K562 (cell line): ENCODE data around the gene TMEM132D. TPM values are rescaled to one million over a fixed set of nuclear protein-coding genes. Genes with fewer than 3 reads are reported as not detected.

Experiments
- ATAC-seq: fragments of 200-7000 bp; cut with Tn5 transposase; 3 replicates; pipeline ENCODE4 v1.9.1; 2020; ENCODE audit warnings: moderate library complexity
- BruUV-seq: library from RNA; stranded (reverse); fragments of 400-500 nt; replicated peaks from 2 replicates; lab custom pipeline; 2021; lab: Mats Ljungman, UMichigan
- CTCF ChIA-PET: fragments of 300-600 bp; formaldehyde crosslinking; extraction: SDS; loops from one replicate; lab custom pipeline; 2021; ENCODE audit warnings: low intra/inter-chr PET ratio; lab: Yijun Ruan, JAX
- POLR2A ChIA-PET: fragments of 300-600, 350-650 bp; sonication (Branson Sonifier 250); formaldehyde crosslinking; extraction: SDS; loops from one replicate; lab custom pipeline; 2021; ENCODE audit warnings: antibody characterized with exemption, inconsistent platforms; lab: Yijun Ruan, JAX
- DNase-seq, 4 experiments: peaks; one replicate each; pipeline versions ENCODE4 v3.0.0 to v3.0.0-alpha.2; 2011 to 2018; ENCODE audit warnings: low spot score in 3 of 4, mixed read lengths in 3 of 4; ENCODE audit errors: extremely low read depth in 1 of 4
- FAIRE-seq: peaks from 2 replicates; lab custom pipeline; 2011; peaks lifted over from hg19 to GRCh38; lab: Jason Lieb, UNC
- H2AFZ ChIP-seq: 2 replicates; pipeline ENCODE4 v1.6.0; 2011; ENCODE audit warnings: low read depth, low read length, control low read depth, inconsistent platforms
- H3K27ac ChIP-seq: fragments of 200-600 bp; 3 replicates; pipeline ENCODE4 v1.8.0; 2011; ENCODE audit warnings: low read depth, mild to moderate bottlenecking, control low read depth, inconsistent platforms, low read length, moderate library complexity, mixed read lengths; ENCODE audit errors: extremely low read depth
- H3K27me3 ChIP-seq, 2 experiments: fragments of 300-600 bp in 1 of 2; 2 replicates in 1 of 2; 3 replicates in 1 of 2; pipeline versions ENCODE4 v1.6.0 to v1.8.0; 2011; ENCODE audit warnings: inconsistent platforms in 2 of 2, low read length in 2 of 2, mild to moderate bottlenecking in 1 of 2, mixed read lengths in 1 of 2, moderate library complexity in 1 of 2; ENCODE audit not compliant: control insufficient read depth in 2 of 2, insufficient read depth in 2 of 2
- H3K36me3 ChIP-seq: fragments of 300-600 bp; 3 replicates; pipeline ENCODE4 v1.8.0; 2011; ENCODE audit warnings: mild to moderate bottlenecking, low read length, inconsistent platforms; ENCODE audit not compliant: control insufficient read depth, insufficient read depth
- H3K4me1 ChIP-seq, 2 experiments: fragments of 200-600 bp in 1 of 2; replicated peaks in 1 of 2; 2 replicates in 1 of 2; 3 replicates in 1 of 2; pipeline versions ENCODE4 v1.5.1 to v1.8.0; 2011; ENCODE audit warnings: inconsistent platforms in 2 of 2, low read length in 2 of 2, mild to moderate bottlenecking in 1 of 2, mixed read lengths in 1 of 2, moderate library complexity in 1 of 2; ENCODE audit not compliant: control insufficient read depth in 2 of 2, insufficient read depth in 2 of 2
- H3K4me2 ChIP-seq: 2 replicates; pipeline ENCODE4 v1.6.1; 2011; ENCODE audit warnings: low read length, control low read depth, inconsistent platforms, mixed read lengths; ENCODE audit not compliant: insufficient read depth
- H3K4me3 ChIP-seq: fragments of 200-600 bp; sonication (generic), shearing (Covaris generic); 2 replicates; pipeline ENCODE4 v1.5.1; 2016; ENCODE audit warnings: control low read depth, inconsistent platforms
- H3K79me2 ChIP-seq: fragments of 200-600 bp; 3 replicates; pipeline ENCODE4 v1.8.0; 2011; ENCODE audit warnings: low read length, inconsistent platforms; ENCODE audit not compliant: control insufficient read depth, insufficient read depth
- H3K9ac ChIP-seq, 2 experiments: 2 replicates each; pipeline versions ENCODE4 v1.6.0 to v1.6.1; 2011; ENCODE audit warnings: low read depth in 2 of 2, low read length in 2 of 2, control low read depth in 1 of 2, inconsistent platforms in 1 of 2, mild to moderate bottlenecking in 1 of 2, mixed read lengths in 1 of 2; ENCODE audit not compliant: insufficient read depth in 1 of 2
- H3K9me1 ChIP-seq: one replicate; pipeline ENCODE4 v1.6.0; 2011; ENCODE audit warnings: inconsistent platforms, mild to moderate bottlenecking, low read length, moderate library complexity; ENCODE audit not compliant: control insufficient read depth, insufficient read depth
- H3K9me3 ChIP-seq: replicated peaks from 2 replicates; pipeline ENCODE4 v1.5.1; 2011; ENCODE audit warnings: low read depth, low read length, inconsistent platforms; ENCODE audit not compliant: control insufficient read depth, insufficient read depth
- H4K20me1 ChIP-seq: replicated peaks from 2 replicates; pipeline ENCODE4 v1.6.1; 2011; ENCODE audit warnings: low read length, inconsistent platforms, mixed read lengths; ENCODE audit not compliant: control insufficient read depth, insufficient read depth
- BCL6 ChIP-seq: fragments of 250-450 bp; sonication (Bioruptor Pico); IDR thresholded peaks from 2 replicates; pipeline ENCODE4 v1.4.0; 2020
- ESRRA ChIP-seq: fragments of 450-650 bp; IDR thresholded peaks from 2 replicates; pipeline ENCODE4 v1.6.1; 2014; ENCODE audit warnings: low read depth, mild to moderate bottlenecking, moderate library complexity, borderline replicate concordance
- HDGF ChIP-seq: fragments of 450-650 bp; IDR thresholded peaks from 2 replicates; pipeline ENCODE4 v1.6.1; 2016
- KLF6 ChIP-seq: fragments of 250-450 bp; sonication (Bioruptor Pico); IDR thresholded peaks from 2 replicates; pipeline ENCODE4 v1.4.0; 2020; ENCODE audit warnings: mild to moderate bottlenecking, moderate library complexity, borderline replicate concordance
- NONO ChIP-seq, 2 experiments: fragments of 200-400 bp in 1 of 2; fragments of 450-650 bp in 1 of 2; formaldehyde crosslinking in 1 of 2; IDR thresholded peaks; 2 replicates each; pipeline ENCODE4 v1.6.1; 2017; ENCODE audit warnings: low read depth in 2 of 2, mild to moderate bottlenecking in 2 of 2, moderate library complexity in 2 of 2, low read length in 1 of 2
- PATZ1 ChIP-seq: fragments of 250-450 bp; sonication (Bioruptor Pico); IDR thresholded peaks from 2 replicates; pipeline ENCODE4 v1.5.0; 2020; ENCODE audit warnings: mild to moderate bottlenecking, borderline replicate concordance
- RFX5 ChIP-seq: IDR thresholded peaks from 2 replicates; pipeline ENCODE4 v1.6.1; 2011; ENCODE audit warnings: low read depth, mild to moderate bottlenecking, improper control_type of control experiment, low read length
- RFX7 ChIP-seq: fragments of 250-450 bp; sonication (Bioruptor Pico); IDR thresholded peaks from 2 replicates; pipeline ENCODE4 v1.5.1; 2021; ENCODE audit warnings: mild to moderate bottlenecking
- SMARCE1 ChIP-seq: fragments of 450-650 bp; IDR thresholded peaks from 2 replicates; pipeline ENCODE4 v1.7.1; 2016; ENCODE audit warnings: mild to moderate bottlenecking
- SNIP1 ChIP-seq: fragments of 450-650 bp; IDR thresholded peaks from 2 replicates; pipeline ENCODE4 v1.7.1; 2017; ENCODE audit warnings: low read depth, mild to moderate bottlenecking
- SRSF1 ChIP-seq: fragments of 200-400 bp; formaldehyde crosslinking; IDR thresholded peaks from 2 replicates; pipeline ENCODE4 v1.6.1; 2017; ENCODE audit warnings: mild to moderate bottlenecking, low read depth, low read length, moderate library complexity
- TAF7 ChIP-seq: fragments of 450-650 bp; IDR thresholded peaks from 2 replicates; pipeline ENCODE4 v1.6.1; 2016; ENCODE audit warnings: missing genetic modification characterization, missing compliant biosample characterization
- ZNF431 ChIP-seq: sonication (generic); formaldehyde crosslinking; IDR thresholded peaks from 2 replicates; pipeline ENCODE4 v1.8.0; 2022; ENCODE audit warnings: mild to moderate bottlenecking, missing genetic modification reagents
- WGBS: fragments of 100-300 bp; shearing (Covaris generic); methylation state at CpG from one replicate; pipeline ENCODE4 v1.1.6; 2016; ENCODE audit warnings: low coverage, mixed read lengths; ENCODE audit not compliant: insufficient coverage; ENCODE audit errors: missing lambda C conversion rate; 5-methylcytosine and 5-hydroxymethylcytosine counted together
- in situ Hi-C: fragments of 300-500 bp; cut with MboI; formaldehyde crosslinking; loops from 4 replicates; pipeline ENCODE4 v1.15.0; 2018; ENCODE audit warnings: inconsistent platforms, mixed read lengths
- intact Hi-C: fragments of 100-400 bp; cut with micrococcal nuclease; formaldehyde crosslinking; loops from 2 replicates; pipeline ENCODE4 v1.14.2; 2022
- polyA plus RNA-seq, 8 experiments: library from polyadenylated mRNA; depleted of rRNA in 4 of 8; stranded (reverse) in 5 of 8; unstranded in 3 of 8; fragments of >200 nt; fragmentation: Nextera tagmentation in 2 of 8; fragmentation: Illumina TruSeq in 1 of 8; extraction: Ambion mirVana in 2 of 8; extraction: Trizol in 1 of 8; gene quantifications; 2 replicates each; pipeline versions ENCODE4 v1.2.1 to v1.2.3, GENCODE V29; 2011 to 2014; ENCODE audit warnings: inconsistent platforms in 1 of 8, missing spikeins in 1 of 8
- total RNA-seq, 7 experiments: library from RNA; depleted of rRNA in 6 of 7; stranded (reverse); fragments of >200 nt in 6 of 7; fragmentation: Illumina TruSeq in 2 of 7; extraction: Trizol in 2 of 7; gene quantifications; 2 replicates each; pipeline versions ENCODE4 v1.2.1 to v1.2.3, GENCODE V29; 2011 to 2021; ENCODE audit warnings: low replicate concordance in 1 of 7
- TF ChIP-seq, protein P1 (sequence below): fragments of 450-650 bp; IDR thresholded peaks from 2 replicates; pipeline ENCODE4 v1.6.1; 2018; ENCODE audit not compliant: partially characterized antibody
- TF ChIP-seq, protein P2 (sequence below): fragments of 450-650 bp; IDR thresholded peaks from 2 replicates; pipeline ENCODE4 v1.6.1; 2016; ENCODE audit warnings: borderline replicate concordance

TMEM132D gene
- total and polyA plus RNA-seq, 9 of the 15 experiments (the other 6 are each of a cell fraction or from before 2014, with no cell fraction given) = not detected

GRCh38 chr12:129184127-129184928, 719.5 kb downstream of the TMEM132D start:
- Histone ChIP-seq H3K27me3 (peaks cover 0 to 16% of the 10 kb centered on the region in 2 experiments; a peak in 2 of 5 replicates), H3K4me3 (no peak overlapping the region), H3K9ac (no peak overlapping the region), H2AFZ (no peak overlapping the region), H3K9me3 (no peaks in the 10 kb centered on the region), H3K9me1 (no peaks in the 10 kb centered on the region), H3K4me1 (no peaks in the 10 kb centered on the region), H3K27ac (no peak overlapping the region), H3K79me2 (no peaks in the 10 kb centered on the region), H3K36me3 (no peaks in the 10 kb centered on the region), H4K20me1 (0 out of 2 replicates have a peak, but pooled peaks cover 4% of the 10 kb centered on the region), H3K4me2 (no peak overlapping the region)
- ATAC-seq = no peak
- 1% methylated on average over 19 of the region's 19 CpGs for WGBS
- POLR2A ChIA-PET = no interaction called here
- CTCF ChIA-PET = no interaction called here
- intact Hi-C loops = loop anchor here (10.0 kb wide), 1 partner anchor 830 kb away; no protein-coding TSS in a partner anchor
- no peak for DNase-seq
- no TSS peak for BruUV-seq
- no peak for FAIRE-seq
- in situ Hi-C loops = loop anchor here (25.0 kb wide), 1 partner anchor 728 kb away; the partner anchor contains the start of gene TMEM132D
- TF ChIP-seq PATZ1 (CRISPR knock-in tag) (no peak), RFX5 (no peak), ZNF431 (no peak), ESRRA (no peak), SRSF1 (no peak), BCL6 (CRISPR knock-in tag) (no peak), HDGF (no peak), RFX7 (CRISPR knock-in tag) (no peak), KLF6 (CRISPR knock-in tag) (no peak), SNIP1 (no peak), NONO (IDR thresholded peaks at IDR 0.05; ENCODE audit: low read depth in 2 of 2, low read length in 1 of 2) (no peak), SMARCE1 (no peak), TAF7 (tag) (no peak)
- TF ChIP-seq, protein P1, sequence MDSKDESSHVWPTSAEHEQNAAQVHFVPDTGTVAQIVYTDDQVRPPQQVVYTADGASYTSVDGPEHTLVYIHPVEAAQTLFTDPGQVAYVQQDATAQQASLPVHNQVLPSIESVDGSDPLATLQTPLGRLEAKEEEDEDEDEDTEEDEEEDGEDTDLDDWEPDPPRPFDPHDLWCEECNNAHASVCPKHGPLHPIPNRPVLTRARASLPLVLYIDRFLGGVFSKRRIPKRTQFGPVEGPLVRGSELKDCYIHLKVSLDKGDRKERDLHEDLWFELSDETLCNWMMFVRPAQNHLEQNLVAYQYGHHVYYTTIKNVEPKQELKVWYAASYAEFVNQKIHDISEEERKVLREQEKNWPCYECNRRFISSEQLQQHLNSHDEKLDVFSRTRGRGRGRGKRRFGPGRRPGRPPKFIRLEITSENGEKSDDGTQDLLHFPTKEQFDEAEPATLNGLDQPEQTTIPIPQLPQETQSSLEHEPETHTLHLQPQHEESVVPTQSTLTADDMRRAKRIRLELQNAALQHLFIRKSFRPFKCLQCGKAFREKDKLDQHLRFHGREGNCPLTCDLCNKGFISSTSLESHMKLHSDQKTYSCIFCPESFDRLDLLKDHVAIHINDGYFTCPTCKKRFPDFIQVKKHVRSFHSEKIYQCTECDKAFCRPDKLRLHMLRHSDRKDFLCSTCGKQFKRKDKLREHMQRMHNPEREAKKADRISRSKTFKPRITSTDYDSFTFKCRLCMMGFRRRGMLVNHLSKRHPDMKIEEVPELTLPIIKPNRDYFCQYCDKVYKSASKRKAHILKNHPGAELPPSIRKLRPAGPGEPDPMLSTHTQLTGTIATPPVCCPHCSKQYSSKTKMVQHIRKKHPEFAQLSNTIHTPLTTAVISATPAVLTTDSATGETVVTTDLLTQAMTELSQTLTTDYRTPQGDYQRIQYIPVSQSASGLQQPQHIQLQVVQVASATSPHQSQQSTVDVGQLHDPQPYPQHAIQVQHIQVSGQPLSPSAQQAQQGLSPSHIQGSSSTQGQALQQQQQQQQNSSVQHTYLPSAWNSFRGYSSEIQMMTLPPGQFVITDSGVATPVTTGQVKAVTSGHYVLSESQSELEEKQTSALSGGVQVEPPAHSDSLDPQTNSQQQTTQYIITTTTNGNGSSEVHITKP = no peak
- TF ChIP-seq, protein P2, sequence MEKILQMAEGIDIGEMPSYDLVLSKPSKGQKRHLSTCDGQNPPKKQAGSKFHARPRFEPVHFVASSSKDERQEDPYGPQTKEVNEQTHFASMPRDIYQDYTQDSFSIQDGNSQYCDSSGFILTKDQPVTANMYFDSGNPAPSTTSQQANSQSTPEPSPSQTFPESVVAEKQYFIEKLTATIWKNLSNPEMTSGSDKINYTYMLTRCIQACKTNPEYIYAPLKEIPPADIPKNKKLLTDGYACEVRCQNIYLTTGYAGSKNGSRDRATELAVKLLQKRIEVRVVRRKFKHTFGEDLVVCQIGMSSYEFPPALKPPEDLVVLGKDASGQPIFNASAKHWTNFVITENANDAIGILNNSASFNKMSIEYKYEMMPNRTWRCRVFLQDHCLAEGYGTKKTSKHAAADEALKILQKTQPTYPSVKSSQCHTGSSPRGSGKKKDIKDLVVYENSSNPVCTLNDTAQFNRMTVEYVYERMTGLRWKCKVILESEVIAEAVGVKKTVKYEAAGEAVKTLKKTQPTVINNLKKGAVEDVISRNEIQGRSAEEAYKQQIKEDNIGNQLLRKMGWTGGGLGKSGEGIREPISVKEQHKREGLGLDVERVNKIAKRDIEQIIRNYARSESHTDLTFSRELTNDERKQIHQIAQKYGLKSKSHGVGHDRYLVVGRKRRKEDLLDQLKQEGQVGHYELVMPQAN = no peak
